Measurements from ENCODE around the gene DLG5.

Gene DLG5

DNA sequence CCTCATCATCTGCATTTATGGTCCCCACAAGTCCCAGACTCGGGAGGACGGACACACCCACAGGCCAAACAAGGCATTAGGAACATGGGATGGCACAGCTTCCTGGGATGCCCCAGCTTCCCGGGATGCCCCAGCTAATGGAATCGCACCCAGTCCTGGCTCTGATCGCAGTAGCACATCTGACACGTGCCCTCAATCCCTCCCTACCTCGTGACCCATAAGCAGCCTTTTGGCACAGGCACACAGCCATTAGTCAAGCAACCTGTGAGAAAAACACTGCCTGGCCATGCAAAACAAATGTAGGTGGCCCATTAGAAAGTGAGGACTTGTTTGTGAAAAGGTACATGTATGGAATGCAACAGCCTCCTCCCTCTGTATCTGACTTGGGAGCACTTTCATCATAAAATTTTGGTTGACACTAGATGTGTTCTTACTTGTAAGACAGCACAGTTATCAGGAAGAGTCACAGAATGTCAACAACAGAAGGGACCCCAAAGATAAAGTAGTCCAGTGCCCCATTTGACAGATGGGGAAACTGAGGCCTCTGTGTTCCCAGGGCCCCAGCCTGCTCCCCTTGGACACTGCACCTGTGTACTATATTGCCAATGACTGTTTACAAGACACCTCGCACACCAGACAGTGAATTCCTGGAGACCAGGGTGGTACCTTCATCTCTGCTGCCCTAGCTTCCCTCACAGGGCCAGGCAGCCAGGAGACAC is 34.4 kb downstream of the DLG5 start:
- DNase-seq (ENCODE audit: low read depth in 1 of 2, low spot score in 1 of 2) = no peak

DNA sequence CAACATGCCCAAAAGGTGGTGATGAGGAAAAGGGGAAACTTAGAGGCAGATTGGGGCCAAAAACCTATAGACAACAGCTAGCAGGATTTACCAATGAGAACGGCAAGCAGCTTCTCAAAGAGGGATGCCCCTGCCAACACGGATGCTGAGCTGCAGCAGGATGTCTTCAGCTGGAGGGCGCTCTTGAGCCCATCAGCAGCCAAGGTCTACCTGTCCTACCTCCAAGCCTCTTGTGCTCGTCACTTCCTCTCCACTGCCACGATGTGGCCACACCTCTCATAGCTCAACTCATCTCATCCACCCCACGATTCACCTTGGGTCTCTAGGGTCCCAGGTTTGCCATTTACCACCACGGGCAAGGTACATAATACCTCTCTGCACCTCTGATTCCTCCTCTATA is 36.5 kb downstream of the DLG5 start:
- DNase-seq (ENCODE audit: low read depth in 1 of 2, low spot score in 1 of 2) = no peak

- DNase-seq (ENCODE audit: low read depth in 1 of 2, low spot score in 1 of 2) = no peak
Measured at GRCh38 chr10:77889277-77889903, 37.2 kb downstream of the DLG5 start.

- DNase-seq (ENCODE audit: low read depth in 1 of 2, low spot score in 1 of 2) = no peak
Measured at GRCh38 chr10:77888356-77888703, 38.2 kb downstream of the DLG5 start.

- no peak for DNase-seq (ENCODE audit: low read depth in 1 of 2, low spot score in 1 of 2)
Measured at GRCh38 chr10:77887631-77888355, 38.8 kb downstream of the DLG5 start.

GRCh38 chr10:77886795-77887355 is 39.7 kb downstream of the DLG5 start:
- no peak for DNase-seq (ENCODE audit: low read depth in 1 of 2, low spot score in 1 of 2)

GRCh38 chr10:77884181-77884580 is 42.4 kb downstream of the DLG5 start:
- no peak for DNase-seq (ENCODE audit: low read depth in 1 of 2, low spot score in 1 of 2)

DNA sequence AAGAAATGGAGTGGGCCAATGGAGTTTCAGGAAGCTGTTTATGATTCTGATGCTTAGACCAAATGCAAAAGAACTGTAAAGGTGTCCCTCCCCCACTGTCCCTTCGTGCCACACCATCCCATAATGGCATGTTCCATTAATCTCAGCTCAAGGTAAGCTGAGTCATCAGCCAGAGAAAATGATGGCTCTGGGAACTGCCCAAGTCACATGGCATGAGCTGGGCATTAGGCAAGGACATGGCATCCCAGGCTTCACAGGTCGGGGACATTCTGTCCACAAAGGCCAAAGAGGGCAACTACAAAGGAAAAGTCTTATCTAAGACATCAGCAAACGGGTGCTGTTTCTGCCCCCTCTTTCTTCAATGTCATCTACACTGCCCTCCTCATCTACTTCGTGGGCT is 44.9 kb downstream of the DLG5 start:
- no peak for DNase-seq (ENCODE audit: low read depth in 1 of 2, low spot score in 1 of 2)

GRCh38 chr10:77881222-77881621 is 45.3 kb downstream of the DLG5 start:
- no peak for DNase-seq (ENCODE audit: low read depth in 1 of 2, low spot score in 1 of 2)

DNA sequence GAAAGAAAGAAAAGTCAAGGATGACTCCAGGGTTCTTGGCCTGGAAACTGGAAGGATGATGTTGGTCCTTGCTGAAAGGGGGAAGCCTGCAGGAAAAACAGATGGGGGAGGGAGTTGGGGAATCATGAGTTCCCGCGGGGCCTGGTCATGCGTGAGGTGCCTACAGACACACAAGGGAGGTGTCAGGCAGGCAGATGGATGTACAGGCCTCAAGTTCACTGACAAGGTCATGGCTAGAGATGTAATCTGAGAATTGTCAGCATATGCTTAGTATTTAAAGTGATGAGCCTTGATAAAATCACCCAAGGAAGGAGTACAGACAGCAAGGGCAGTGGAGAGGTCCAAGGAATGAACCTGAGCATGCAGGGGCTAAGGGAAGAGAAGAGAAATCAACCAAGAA is 46.8 kb downstream of the DLG5 start:
- no peak for DNase-seq (ENCODE audit: low read depth in 1 of 2, low spot score in 1 of 2)

DNA sequence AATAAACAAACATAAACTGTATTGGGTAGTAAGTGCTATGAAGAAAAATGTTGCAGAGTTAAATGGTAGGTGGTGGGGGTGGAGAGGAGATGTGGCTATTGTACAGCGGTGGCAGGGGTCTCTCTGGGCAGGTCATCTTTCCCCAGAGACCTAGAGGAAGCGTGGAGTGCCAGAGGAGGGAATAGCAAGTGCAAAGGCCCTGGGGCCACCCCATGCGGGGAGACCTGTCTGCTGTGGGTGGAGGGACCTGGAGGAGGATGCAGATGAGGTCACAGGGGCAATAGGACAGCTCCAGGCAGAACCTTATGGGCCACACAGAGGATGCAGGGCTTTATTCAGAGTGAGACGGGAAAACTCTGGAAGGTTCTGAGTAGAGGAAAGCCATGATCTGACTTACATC is 47.5 kb downstream of the DLG5 start:
- no peak for DNase-seq (ENCODE audit: low read depth in 1 of 2, low spot score in 1 of 2)

- no peak for DNase-seq (ENCODE audit: low read depth in 1 of 2, low spot score in 1 of 2)
Measured at GRCh38 chr10:77877441-77878344, 48.9 kb downstream of the DLG5 start.

GRCh38 chr10:77875730-77876129 is 50.8 kb downstream of the DLG5 start:
- DNase-seq (ENCODE audit: low read depth in 1 of 2, low spot score in 1 of 2) = no peak

DNA sequence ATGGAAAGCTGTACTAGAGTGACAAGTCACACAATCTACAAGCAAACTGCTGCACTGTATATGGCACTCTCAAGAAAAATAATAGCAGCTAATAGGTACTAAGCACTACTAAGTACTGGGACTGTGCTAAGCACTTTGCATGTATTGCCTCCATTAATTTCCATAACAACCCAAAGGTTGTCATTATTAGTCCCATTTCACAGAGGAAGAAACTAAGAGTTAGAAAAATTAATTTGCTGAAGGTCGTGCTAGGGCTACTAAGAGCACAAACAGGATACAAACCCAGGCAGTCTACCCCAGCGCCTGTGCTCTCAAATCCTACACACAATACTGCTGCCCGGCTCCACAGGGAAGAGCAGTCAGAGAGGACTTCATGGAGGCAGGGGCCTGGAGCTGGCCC is 51.7 kb downstream of the DLG5 start:
- DNase-seq (ENCODE audit: low read depth in 1 of 2, low spot score in 1 of 2) = no peak

GRCh38 chr10:77873536-77874380 is 52.8 kb downstream of the DLG5 start:
- no peak for DNase-seq (ENCODE audit: low read depth in 1 of 2, low spot score in 1 of 2)

GRCh38 chr10:77872947-77873535 is 53.5 kb downstream of the DLG5 start:
- no peak for DNase-seq (ENCODE audit: low read depth in 1 of 2, low spot score in 1 of 2)

DNA sequence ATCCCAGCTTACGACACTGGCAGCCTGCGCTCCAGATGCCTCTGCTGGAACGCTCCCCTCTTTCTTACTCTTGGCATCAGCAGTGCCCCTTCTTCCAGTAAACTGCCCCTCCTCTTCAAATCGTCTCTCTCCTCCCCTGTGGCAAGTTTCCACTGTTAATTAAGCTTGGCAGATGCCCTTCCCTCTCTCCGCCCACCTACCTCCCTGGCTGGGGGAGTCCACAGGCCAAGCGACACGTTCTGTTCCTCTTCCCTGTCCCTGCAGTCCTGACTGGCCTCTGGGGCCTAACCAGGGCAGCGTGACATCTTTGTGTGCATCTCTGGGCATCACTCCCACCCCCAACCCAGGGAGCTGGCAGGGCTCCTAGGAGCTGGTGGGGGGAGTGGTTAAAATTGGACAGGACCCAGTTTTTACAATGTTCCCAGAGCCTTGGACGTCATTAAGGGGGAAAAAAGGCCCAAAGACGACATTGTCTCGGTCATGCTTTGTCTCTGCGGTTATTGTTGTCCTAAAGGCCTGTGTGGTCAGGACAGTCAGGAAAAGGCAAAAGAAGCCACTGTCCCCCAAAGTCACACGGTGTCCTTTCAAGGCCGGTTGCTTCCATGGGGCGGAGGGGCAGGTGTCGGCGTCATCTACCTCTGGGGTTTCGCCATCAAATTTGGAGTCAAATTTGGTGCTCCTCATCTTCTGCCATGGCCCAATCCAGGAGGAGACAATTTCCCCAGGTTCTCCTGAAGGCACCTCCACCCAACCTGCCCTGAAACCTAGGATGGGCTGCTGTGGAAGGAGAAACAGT is 54.2 kb downstream of the DLG5 start:
- no peak for DNase-seq (ENCODE audit: low read depth in 1 of 2, low spot score in 1 of 2)

GRCh38 chr10:77869626-77870420 is 56.7 kb downstream of the DLG5 start:
- DNase-seq (ENCODE audit: low read depth in 1 of 2, low spot score in 1 of 2) = no peak
